A549 (cell line): ENCODE results near the gene ACAD10.

ENCODE experiments used
- CBX8 ChIP-seq: fragments of 200-600 bp; sonication (generic); IDR thresholded peaks from 2 replicates; pipeline ENCODE4 v1.6.1; 2016
- CTCF ChIP-seq: fragments of >200 bp; sonication (Bioruptor Twin); formaldehyde crosslinking; IDR thresholded peaks from 3 replicates; pipeline ENCODE4 v1.5.1; 2016
- EP300 ChIP-seq, 2 experiments: fragments of >200 bp; sonication (Bioruptor Twin); formaldehyde crosslinking; IDR thresholded peaks; 2 replicates in 1 of 2; 3 replicates in 1 of 2; pipeline ENCODE4 v1.6.1; 2016 to 2017
- JUNB ChIP-seq: fragments of >200 bp; sonication (Bioruptor Twin); formaldehyde crosslinking; IDR thresholded peaks from 2 replicates; pipeline ENCODE4 v1.6.1; 2016
- MAX ChIP-seq: IDR thresholded peaks from 2 replicates; pipeline ENCODE4 v1.6.1; 2012
- PBX3 ChIP-seq: IDR thresholded peaks from 2 replicates; pipeline ENCODE4 v1.6.1; 2012
- RFX5 ChIP-seq: fragments of 450-650 bp; IDR thresholded peaks from 2 replicates; pipeline ENCODE4 v1.7.1; 2014; ENCODE audit warnings: antibody characterized with exemption, mild to moderate bottlenecking, moderate library complexity
- USF2 ChIP-seq: fragments of 450-650 bp; IDR thresholded peaks from 2 replicates; pipeline ENCODE4 v1.6.1; 2014; ENCODE audit warnings: antibody characterized with exemption
- ZC3H11A ChIP-seq: fragments of 450-650 bp; IDR thresholded peaks from 2 replicates; pipeline ENCODE4 v1.6.1; 2014; ENCODE audit warnings: antibody characterized with exemption, mild to moderate bottlenecking
- ZNF302 ChIP-seq: fragments of 250-450 bp; sonication (Bioruptor Pico); IDR thresholded peaks from 2 replicates; pipeline ENCODE4 v1.9.0; 2021; ENCODE audit warnings: inconsistent platforms, mild to moderate bottlenecking, moderate library complexity

GRCh38 chr12:111769599-111769998 is 83.7 kb downstream of the ACAD10 start:
- TF ChIP-seq ZC3H11A (no peak), CTCF (no peak), ZNF302 (CRISPR knock-in tag) (no peak), USF2 (no peak), PBX3 (no peak), EP300 (IDR thresholded peaks at IDR 0.05) (no peak), RFX5 (no peak), CBX8 (no peak), MAX (no peak), JUNB (no peak)
